HG03558 (cell line): Measurements from ENCODE around the gene FBXL17.

Experiments used
- ATAC-seq: cut with Tn5 transposase; IDR thresholded peaks from one replicate; pipeline ENCODE4 v1.9.1; 2021; ENCODE audit warnings: moderate number of reproducible peaks; ENCODE audit not compliant: unreplicated experiment; ENCODE audit errors: extremely low read depth

The FBXL17 gene

DNA sequence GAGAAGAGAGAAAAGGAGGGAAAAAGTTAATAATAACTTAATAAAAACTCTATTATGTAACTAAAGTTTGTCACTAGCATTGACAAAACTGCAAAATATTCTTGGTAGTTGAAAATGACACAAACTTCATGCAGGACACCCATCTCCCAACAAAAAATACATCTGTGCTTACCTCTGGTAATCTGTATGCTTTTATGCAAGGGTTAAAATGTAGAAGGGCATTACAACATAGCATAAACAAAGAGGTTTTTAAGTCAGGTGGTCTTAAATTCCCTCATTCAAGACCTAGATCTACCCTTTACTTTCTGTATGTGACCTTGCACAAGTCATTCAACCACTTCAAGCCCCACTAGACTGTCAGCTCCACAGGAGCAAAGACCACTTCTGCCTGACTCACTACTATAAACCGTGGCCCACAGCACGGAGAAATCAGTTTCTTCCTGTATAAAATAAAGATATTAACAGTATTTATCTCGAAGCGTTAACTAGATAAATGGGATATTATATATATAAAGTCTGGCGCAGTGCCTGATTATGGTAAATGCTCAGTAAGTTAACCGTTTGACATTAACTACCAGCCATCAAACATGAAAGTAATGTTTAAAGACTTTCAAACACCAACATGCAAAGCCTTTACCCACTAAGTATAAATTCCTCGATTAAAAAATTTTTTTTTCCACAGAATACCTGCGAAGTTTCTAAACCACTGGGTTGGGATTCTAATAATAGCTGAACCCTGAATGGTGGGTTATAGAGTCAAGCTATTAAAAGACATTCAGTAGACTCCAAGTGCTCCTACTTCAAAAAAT, 2.0 kb downstream of the FBXL17 start:
- ATAC-seq, result no peak

DNA sequence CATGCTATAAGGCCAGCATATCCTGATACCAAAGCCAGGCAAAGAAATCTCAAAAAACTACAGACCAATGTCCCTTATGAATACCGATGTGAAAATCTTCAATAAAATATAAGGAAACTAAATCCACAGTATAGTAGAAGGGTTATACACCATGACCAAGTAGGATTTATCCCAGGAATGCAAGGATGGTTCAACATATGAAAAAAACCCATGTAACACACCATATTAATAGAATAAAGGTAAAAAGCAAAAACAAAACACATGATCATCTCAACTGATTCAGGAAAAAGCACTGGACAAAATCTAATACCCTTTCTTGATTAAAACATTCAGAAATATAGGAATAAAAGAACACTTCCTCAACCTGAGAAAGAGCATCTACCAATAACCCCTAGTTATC, 6.1 kb downstream of the FBXL17 start:
- ATAC-seq, result no peak

DNA sequence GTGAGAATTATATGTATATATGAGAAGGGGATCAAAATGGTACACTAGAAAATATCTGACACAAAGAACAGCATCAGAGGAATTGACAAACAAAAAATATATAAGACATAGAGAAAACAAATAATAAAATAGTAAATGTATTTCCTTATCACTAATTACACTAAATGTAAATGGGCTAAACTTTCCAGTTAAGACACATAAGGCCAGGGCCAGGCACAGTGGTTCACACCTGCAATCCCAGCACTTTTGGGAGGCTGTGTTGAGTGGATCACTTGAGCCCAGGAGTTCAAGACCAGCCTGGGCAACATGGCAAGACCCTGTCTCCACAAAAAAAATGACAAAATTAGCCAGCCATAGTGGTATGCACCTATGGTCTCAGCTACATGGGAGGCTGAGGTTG, 8.5 kb downstream of the FBXL17 start:
- no peak for ATAC-seq

DNA sequence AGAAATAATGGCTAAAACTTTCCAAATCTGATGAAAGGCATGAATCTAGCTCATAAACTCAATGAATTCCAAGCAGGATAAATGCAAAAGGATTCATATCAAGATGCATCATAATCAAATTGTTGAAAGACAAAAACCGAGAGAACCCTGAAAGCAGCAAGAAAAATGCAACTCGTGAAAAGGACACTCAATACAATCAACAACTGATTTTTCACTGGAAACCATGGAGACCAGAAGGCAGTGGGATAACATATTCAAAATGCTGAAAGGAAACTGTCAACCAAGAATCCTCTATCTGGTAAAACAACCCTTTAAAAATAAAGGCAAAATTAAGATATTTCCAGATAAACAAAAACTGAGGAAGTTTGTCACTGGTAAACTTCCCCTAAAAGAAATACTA, 9.5 kb downstream of the FBXL17 start:
- no peak for ATAC-seq

DNA sequence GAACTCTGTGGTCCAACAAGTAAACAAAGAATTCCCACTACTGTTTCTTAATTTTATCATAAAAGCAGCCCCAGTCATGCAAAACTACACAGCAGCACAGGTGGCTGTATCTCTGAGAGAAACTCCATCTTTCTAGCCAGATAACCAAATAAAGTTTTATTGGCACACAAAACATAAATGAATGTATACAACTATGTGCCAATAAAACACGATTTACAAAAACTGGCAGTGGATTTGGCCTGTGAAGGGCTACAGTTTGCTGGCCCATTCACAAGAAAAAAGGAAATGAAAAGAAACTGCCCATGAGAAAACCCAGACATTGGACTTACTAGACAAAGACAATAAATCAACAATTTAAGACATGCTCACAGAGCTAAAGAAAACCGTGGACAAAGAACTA, 10.6 kb downstream of the FBXL17 start:
- ATAC-seq, result no peak

DNA sequence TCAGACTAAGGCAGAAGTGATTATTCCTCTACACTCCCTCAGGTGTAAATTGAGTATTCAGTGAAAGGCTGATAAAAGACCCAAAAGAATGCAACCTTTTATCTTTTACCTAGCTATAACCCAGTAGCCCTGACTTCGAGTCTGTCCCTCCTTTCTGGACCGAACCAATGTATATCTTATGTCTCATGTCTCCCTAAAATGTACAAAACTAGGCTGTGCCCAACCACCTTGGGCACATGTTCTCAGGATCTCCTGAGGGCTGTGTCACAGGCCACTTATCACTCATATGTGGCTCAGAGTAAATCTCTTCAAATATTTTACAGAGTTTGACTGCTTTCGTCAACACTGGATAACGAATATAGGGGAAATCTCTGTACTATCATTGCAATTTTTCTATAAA, 12.7 kb downstream of the FBXL17 start:
- no peak for ATAC-seq

DNA sequence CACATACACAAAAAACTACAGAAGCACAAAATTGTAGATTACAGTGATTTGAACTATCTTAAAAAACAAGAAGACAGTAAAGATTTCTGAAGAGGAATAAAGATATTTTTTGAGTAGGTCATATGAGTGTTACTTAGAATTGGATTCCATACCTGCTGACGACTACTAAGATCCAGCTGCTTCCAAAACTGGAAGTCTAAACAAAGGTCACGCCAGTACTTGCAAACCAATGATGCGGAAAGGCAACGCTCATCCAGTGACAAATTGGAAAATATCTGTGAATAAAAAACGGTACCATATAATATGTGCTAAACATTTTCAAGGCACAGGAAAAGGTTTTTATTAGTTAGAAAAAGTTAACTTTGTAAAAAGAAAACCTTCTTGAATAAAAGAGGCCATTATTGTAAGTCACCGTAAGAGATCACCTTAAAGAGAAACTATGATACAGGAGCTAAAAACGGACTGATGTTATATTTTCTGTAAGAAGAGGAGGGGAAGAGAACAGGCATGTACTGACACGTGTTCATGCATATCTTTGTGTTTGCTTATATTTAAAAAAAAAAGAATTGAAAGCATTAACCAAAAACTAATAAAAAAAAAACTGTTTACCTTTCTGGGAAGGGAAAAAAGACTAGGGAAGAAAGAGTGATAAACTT, 14.1 kb downstream of the FBXL17 start:
- no peak for ATAC-seq

DNA sequence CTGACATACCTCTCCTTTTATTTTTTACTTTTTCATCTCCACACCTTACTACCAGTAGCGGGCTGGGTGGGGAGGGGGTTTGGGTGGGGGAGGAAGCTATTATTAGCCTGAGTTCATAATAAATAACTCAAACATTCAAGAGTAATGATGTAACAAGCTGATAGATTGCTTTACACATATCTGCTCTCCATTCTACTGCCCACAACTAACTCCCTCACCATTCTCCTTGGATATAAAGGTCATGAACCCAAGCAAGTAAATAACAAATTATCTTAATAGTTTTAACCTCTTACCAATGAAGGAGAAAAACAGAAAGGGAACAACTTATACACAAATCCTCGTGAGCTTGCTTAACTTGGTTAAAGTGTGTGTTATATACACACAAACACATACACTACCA, 15.4 kb downstream of the FBXL17 start:
- no peak for ATAC-seq

DNA sequence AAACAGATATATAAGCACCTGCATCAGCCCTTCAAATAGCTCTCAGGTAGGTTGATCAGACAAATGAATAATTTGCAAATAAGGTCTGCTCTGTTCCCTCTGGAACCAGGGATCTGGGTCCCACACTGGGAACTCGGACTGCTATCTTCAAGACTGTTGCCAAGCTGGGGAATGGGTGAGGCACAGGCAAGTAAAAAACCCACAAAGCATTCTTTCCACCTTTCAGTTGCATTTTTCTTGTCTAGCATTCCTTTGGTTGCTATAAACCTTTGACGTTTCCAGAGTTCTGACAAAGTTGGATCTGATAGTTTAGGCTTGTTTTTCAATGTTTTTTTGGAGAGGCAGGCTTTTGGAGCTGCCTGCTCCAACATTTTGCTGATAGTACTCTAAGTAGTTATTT, 20.1 kb downstream of the FBXL17 start:
- no peak for ATAC-seq

DNA sequence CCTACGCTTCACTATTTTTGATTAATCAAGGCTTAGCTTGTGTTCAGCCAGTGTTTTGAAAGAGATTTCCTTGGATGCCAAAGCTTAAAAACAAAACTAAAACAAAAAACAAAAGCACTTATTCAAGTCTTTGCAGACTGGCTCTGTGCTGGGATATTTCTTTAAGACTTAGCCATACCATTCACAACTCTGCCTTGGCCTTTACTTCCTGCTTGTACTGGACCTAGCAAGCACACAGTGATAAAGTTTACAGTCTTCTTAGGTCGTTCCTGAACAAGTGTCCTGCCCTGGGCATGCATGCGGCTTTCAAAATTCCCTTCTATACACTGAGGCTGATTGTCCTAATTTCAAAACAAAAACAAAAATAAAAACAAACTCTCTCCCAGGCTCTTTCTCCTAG, 20.7 kb downstream of the FBXL17 start:
- ATAC-seq, result no peak

DNA sequence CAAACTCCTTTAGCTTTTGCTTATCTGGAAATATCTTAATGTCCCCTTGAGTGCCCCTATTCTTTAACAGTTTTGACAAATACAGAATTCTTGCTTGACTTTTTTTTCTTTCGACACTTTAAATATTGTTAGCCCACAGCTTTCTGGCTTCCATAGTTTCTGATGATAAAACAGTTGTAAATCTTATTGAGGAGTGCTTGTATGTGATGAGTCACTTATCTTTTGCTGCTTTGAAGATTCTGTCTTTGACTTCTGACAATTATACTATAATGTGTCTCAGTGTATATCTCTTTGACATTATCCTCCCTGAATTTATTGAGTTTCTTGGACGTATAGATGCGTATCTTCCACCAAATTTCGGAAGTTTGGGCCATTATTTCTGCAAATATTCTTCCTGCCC, 21.6 kb downstream of the FBXL17 start:
- ATAC-seq, result no peak

DNA sequence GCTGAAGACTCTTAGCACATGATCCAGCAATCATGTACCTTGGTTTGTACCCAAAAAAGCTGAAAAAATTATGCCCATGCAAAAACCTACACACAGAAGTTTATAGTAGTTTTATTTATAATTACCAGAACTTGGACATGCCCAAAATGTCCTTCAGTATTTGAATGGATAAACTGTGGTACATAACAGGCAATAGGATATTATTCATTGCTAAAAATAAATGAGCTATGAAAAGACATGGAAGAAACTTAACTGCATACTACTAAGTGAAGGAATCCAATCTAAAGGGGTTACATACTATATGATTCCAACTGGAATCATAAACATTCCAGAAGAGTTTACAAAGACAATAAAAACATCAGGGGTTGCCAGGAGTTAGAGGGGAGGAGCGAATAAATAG, 25.6 kb downstream of the FBXL17 start:
- no peak for ATAC-seq

DNA sequence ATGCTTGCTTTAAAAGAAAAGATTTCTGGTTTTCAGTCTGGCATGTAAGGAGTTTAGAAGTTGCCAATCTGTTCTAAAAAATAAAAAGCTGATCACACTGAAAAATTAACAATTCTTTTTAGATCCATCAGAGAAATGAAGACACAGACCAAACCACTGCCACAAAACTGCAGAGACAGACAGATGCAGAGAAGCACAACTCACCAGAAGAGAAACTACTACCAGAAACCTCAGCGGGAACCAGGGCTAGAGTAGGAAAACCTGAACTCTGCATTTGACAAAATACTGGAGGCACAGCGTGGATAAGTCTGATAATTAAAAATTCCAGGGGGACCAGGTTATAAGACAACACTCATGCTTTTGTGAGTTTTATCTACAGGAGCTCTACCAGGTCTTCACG, 28.8 kb downstream of the FBXL17 start:
- no peak for ATAC-seq

DNA sequence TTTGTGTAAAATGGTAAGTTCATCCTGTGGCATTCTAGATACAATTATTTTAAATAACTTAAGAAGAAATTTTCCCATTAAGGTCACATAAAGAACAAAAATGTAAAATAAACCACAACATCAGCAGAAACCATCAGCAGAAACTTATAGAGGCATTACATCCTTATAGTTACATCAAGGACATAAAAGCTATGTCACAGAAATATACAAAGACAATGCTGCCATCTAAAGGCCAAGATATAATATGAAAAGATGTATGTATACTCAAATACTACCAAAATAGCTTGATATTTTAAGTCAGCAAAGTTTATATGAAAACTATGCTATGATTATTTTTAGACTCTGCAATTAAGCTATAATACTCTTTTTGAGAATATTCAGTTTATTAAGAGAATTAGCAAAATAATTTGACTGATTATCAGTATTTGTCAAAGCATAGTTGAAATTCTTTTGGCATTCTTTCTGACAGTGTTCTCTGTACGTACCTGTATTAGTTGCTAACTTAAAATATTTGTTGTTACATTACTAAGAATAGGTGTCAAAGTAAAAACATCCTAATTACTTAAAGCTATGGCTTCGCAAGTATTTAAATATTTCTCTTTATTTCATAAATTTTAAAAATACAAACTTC, 36.2 kb downstream of the FBXL17 start:
- ATAC-seq, result peak; percentile 83

DNA sequence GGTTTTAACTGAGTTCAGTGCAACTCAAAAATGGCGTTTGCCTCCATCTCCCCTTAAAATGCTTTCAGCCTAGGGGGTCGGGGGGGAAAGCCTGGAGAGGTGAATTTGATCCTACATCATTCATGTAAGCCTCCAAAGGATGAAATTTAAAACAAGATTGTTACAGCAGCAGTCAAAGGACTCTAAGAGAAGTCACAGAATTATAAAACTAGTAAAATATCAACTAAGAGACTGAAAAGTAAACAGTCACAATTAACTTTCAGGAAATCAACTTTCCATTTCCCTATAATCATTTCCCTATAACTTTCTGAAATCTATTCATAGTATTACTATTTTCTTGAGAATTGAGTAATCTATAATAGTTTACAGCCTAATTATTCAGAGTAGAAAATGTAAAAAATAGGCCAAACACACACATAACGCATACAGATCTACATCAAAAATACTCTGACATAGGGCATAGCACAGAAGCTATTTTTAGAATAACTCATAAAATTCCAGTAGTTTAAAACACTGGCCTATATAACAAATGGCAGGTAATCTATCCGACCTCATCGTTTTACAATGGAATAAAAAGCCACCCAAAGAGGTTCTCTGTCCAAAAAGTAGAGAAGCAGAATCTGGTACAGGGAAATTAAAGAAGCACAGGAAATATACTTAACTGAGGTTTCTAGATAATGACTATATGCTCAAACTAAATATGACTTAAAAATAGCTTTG, 37.6 kb downstream of the FBXL17 start:
- no peak for ATAC-seq

DNA sequence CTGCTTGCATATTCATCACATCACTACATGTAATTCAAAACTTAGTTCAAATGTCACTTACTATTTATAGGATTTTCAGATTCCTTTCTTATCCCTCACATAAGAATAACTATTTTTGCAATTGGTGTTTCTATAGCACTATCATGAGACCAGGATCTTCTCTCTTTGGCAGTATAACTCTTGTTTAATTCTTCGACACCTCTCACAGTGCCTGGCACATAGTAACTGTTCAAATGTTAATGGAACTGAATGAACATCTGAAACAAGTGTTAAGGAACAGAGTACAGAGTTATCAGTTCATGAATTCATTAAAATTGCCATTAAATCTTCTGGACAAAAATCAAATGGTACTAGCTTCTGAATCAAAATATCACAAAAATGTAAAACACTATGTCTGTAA, 40.0 kb downstream of the FBXL17 start:
- ATAC-seq, result no peak

DNA sequence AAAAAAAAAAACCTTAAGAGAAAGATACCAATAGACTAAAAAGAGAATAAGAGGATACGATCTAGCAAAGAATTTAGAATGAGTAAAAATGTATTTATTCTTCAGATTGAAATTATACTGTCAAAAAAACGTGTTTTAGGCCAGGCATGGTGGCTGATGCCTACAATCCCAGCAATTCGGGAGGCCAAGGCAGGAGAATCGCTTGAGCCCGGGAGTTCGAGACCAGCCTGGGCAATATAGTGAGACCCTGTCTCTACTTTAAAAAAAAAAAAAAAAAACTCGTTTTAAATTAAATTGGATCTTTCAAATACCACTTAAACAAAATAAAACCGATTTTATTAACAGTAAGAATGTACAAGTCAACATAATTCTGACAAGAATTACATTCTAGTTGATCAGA, 41.8 kb downstream of the FBXL17 start:
- no peak for ATAC-seq

DNA sequence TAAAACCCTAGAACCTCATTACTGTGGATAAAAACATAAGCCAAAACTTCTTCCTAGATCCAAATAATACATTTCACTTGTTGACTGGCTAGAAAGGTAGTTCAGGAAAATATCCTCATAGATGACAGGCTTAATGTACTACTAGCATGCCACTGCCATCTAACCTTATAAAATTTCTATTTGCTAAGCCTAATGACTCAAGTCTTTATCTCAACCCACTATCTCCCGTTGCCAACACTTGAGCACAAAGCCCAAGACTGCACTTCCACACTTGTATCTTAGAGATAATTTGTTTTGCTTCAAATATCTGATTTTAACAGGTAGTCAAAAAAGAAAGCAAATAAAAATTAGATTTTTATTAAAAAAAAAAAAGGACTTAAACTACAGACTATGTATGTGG, 42.7 kb downstream of the FBXL17 start:
- ATAC-seq, result no peak

DNA sequence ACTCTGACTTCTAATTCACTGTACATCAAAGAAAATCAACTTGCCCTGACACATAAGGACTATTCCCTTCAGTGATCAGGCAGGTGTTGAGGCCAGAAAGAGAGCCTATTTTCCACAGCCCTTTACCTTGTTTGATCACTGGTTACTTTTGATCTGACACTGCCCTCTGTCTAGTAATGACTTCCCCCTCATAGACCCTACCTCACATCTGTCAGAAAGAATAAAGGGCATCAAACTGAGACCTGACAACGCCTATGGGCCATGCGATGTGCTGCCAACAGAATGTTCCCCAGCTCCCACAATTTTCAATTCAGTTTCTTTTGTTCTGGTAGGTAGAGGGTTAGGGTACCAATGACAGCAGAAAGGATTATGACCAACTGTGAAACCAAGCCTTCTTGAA, 47.7 kb downstream of the FBXL17 start:
- no peak for ATAC-seq

DNA sequence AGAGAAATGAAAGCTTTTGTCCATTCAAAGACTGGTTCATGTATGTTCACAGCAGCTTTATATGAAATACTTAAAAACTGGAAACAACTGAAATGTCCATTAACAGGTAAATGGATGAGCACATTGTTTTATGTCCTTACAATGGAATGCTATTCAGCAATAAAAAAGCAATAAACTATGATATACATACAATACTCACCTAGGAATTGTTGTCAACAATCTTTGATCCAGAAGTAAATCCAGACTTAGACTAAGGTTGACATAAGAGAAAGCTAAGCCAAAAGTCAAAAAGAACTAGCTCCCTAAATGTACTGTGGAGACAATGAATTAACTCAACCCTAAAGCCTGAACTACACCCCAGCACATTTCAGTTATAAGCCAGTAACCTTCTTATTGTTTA, 54.9 kb downstream of the FBXL17 start:
- no peak for ATAC-seq

DNA sequence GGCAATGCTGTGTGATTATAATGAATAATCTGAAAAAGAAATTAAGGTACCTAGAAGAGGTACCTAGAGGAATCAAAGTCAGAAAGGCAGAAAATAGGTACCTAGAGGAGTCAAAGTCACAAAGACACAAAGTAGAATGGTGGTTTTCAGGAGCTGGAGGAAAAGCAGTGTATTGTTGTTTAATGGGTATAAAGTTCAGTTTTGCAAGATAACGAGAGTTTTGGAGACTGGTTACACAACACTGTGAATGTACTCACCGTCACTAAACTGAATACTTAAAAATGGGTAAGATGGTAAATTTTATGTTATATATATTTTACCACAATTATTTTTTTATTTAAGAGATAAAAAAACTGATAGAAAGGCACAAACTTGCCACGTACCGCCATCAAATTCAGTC, 57.0 kb downstream of the FBXL17 start:
- ATAC-seq, result no peak
